HCT116 (cell line): ENCODE measurements around the gene SCN7A. TPM values are rescaled to one million over a fixed set of nuclear protein-coding genes. Genes with fewer than 3 reads are reported as not detected.

Experiments used
- ATAC-seq: fragments of 200-7000 bp; cut with Tn5 transposase; 2 replicates; pipeline ENCODE4 v1.9.1; 2020; ENCODE audit warnings: mild to moderate bottlenecking, moderate library complexity
- BruUV-seq: library from RNA; stranded (reverse); fragments of 400-500 nt; replicated peaks from 2 replicates; lab custom pipeline; 2021; lab: Mats Ljungman, UMichigan
- CTCF ChIA-PET: fragments of 300-600 bp; sonication (Branson Sonifier 250); formaldehyde crosslinking; loops from one replicate; lab custom pipeline; 2021; ENCODE audit warnings: antibody characterized with exemption; lab: Charles Lee
- POLR2A ChIA-PET: fragments of 300-600, 350-600 bp; sonication (Branson Sonifier 250); formaldehyde crosslinking; loops from one replicate; lab custom pipeline; 2021; ENCODE audit warnings: antibody characterized with exemption; lab: Charles Lee
- RAD21 ChIA-PET, 2 experiments: fragments of 300-600 bp; sonication (Branson Sonifier 250); formaldehyde crosslinking; loops; one replicate each; lab custom pipeline; 2023; ENCODE audit warnings: low total read pairs in 2 of 2; ENCODE audit not compliant: uncharacterized antibody in 2 of 2, unreplicated experiment in 2 of 2, low non-redundant PET in 1 of 2; lab: Charles Lee
- DNase-seq: peaks from one replicate; pipeline ENCODE4 v3.0.0-alpha.2; 2010; ENCODE audit warnings: low read depth, low spot score
- H2AFZ ChIP-seq: fragments of 200-600 bp; shearing (Covaris generic), sonication (generic); 2 replicates; pipeline ENCODE4 v1.6.1; 2017; ENCODE audit warnings: low read depth, mixed run types, mixed read lengths, antibody characterized with exemption, low read length; ENCODE audit not compliant: poor library complexity, severe bottlenecking
- H3K27ac ChIP-seq: 2 replicates; pipeline ENCODE4 v1.5.1; 2012; ENCODE audit warnings: low read depth, low read length
- H3K27me3 ChIP-seq: fragments of 200-600 bp; sonication (generic); 2 replicates; pipeline ENCODE4 v1.6.1; 2016; ENCODE audit warnings: mixed run types, low read length, mixed read lengths; ENCODE audit not compliant: insufficient read depth
- H3K36me3 ChIP-seq, 2 experiments: fragments of 200-500 bp in 1 of 2; fragments of 200-600 bp in 1 of 2; sonication (Bioruptor generic) in 1 of 2; sonication (generic) in 1 of 2; 2 replicates each; pipeline versions ENCODE4 v1.5.1 to v1.6.1; 2014 to 2016; ENCODE audit warnings: low read length in 2 of 2, inconsistent platforms in 1 of 2, mixed read lengths in 1 of 2, mixed run types in 1 of 2; ENCODE audit not compliant: insufficient read depth in 2 of 2, control insufficient read depth in 1 of 2
- H3K4me1 ChIP-seq, 2 experiments: fragments of 200-600 bp in 1 of 2; sonication (generic) in 1 of 2; 2 replicates each; pipeline versions ENCODE4 v1.5.1 to v1.6.1; 2012 to 2017; ENCODE audit warnings: low read length in 2 of 2, inconsistent platforms in 1 of 2, mild to moderate bottlenecking in 1 of 2, mixed read lengths in 1 of 2, mixed run types in 1 of 2, moderate library complexity in 1 of 2; ENCODE audit not compliant: insufficient read depth in 2 of 2, control insufficient read depth in 1 of 2
- H3K4me2 ChIP-seq: fragments of 200-600 bp; sonication (generic); 2 replicates; pipeline ENCODE4 v1.6.1; 2017; ENCODE audit warnings: mixed run types, low read length, mixed read lengths
- H3K4me3 ChIP-seq, 2 experiments: fragments of 200-600 bp in 1 of 2; sonication (generic) in 1 of 2; replicated peaks in 1 of 2; 2 replicates each; pipeline ENCODE4 v1.5.1; 2011 to 2016; ENCODE audit warnings: low read length in 2 of 2, control low read depth in 1 of 2, low read depth in 1 of 2, mild to moderate bottlenecking in 1 of 2, mixed read lengths in 1 of 2, mixed run types in 1 of 2
- H3K79me2 ChIP-seq: fragments of 200-600 bp; sonication (generic); 2 replicates; pipeline ENCODE4 v1.6.1; 2017; ENCODE audit warnings: mild to moderate bottlenecking, mixed run types, low read length, moderate library complexity, mixed read lengths; ENCODE audit not compliant: insufficient read depth
- H3K9ac ChIP-seq: fragments of 200-600 bp; sonication (generic); 2 replicates; pipeline ENCODE4 v1.6.1; 2016; ENCODE audit warnings: low read length, mixed read lengths
- H3K9me2 ChIP-seq: fragments of 200-600 bp; sonication (generic), shearing (Covaris generic); 2 replicates; pipeline ENCODE4 v1.6.1; 2017; ENCODE audit warnings: mixed run types, mild to moderate bottlenecking, moderate library complexity; ENCODE audit not compliant: insufficient read depth
- H3K9me3 ChIP-seq, 2 experiments: fragments of 200-500 bp in 1 of 2; fragments of 200-600 bp in 1 of 2; sonication (Bioruptor generic) in 1 of 2; sonication (generic) in 1 of 2; 2 replicates each; pipeline ENCODE4 v1.6.1; 2014 to 2017; ENCODE audit warnings: low read length in 2 of 2, mixed read lengths in 2 of 2, inconsistent platforms in 1 of 2, low read depth in 1 of 2, mild to moderate bottlenecking in 1 of 2, mixed run types in 1 of 2, moderate library complexity in 1 of 2; ENCODE audit not compliant: control insufficient read depth in 1 of 2, insufficient read depth in 1 of 2
- H4K20me1 ChIP-seq: fragments of 200-600 bp; sonication (generic), shearing (Covaris generic); 2 replicates; pipeline ENCODE4 v1.6.1; 2017; ENCODE audit warnings: mixed run types, mild to moderate bottlenecking, moderate library complexity; ENCODE audit not compliant: insufficient read depth
- ATF3 ChIP-seq: IDR thresholded peaks from 2 replicates; pipeline ENCODE4 v1.6.1; 2012
- CBX3 ChIP-seq: IDR thresholded peaks from 2 replicates; pipeline ENCODE4 v1.6.1; 2012; ENCODE audit warnings: low read depth
- CEBPB ChIP-seq: IDR thresholded peaks from 2 replicates; pipeline ENCODE4 v1.6.1; 2012; ENCODE audit warnings: low read depth
- CTCF ChIP-seq, 3 experiments: fragments of 200-600 bp in 1 of 3; sonication (generic) in 1 of 3; IDR thresholded peaks in 2 of 3; conservative IDR thresholded peaks in 1 of 3; 2 replicates each; pipeline ENCODE4 v1.5.1; 2012 to 2017; ENCODE audit warnings: low read depth in 2 of 3, low read length in 2 of 3, antibody characterized with exemption in 1 of 3, borderline replicate concordance in 1 of 3, control low read depth in 1 of 3, mild to moderate bottlenecking in 1 of 3, mixed read lengths in 1 of 3, mixed run types in 1 of 3, moderate library complexity in 1 of 3; ENCODE audit not compliant: insufficient read depth in 1 of 3
- EGR1 ChIP-seq: IDR thresholded peaks from 2 replicates; pipeline ENCODE4 v1.6.1; 2012; ENCODE audit warnings: low read depth
- ELF1 ChIP-seq: IDR thresholded peaks from 2 replicates; pipeline ENCODE4 v1.6.1; 2012; ENCODE audit warnings: low read depth, borderline replicate concordance
- EZH2phosphoT487 ChIP-seq: fragments of 200-600 bp; IDR thresholded peaks from 2 replicates; pipeline ENCODE4 v1.6.1; 2018; ENCODE audit warnings: antibody characterized with exemption, borderline replicate concordance
- FOSL1 ChIP-seq: IDR thresholded peaks from 2 replicates; pipeline ENCODE4 v1.6.1; 2012; ENCODE audit warnings: low read depth
- MAX ChIP-seq: IDR thresholded peaks from 2 replicates; pipeline ENCODE4 v1.6.1; 2012
- POLR2A ChIP-seq: IDR thresholded peaks from 2 replicates; pipeline ENCODE4 v1.7.0; 2011; ENCODE audit warnings: borderline replicate concordance; ENCODE audit not compliant: insufficient read depth, insufficient read length; ENCODE audit errors: extremely low read depth
- POLR2AphosphoS5 ChIP-seq: IDR thresholded peaks from 2 replicates; pipeline ENCODE4 v1.6.1; 2011; ENCODE audit warnings: mild to moderate bottlenecking, low read depth, low read length, moderate library complexity
- RAD21 ChIP-seq: IDR thresholded peaks from 2 replicates; pipeline ENCODE4 v1.6.1; 2012; ENCODE audit warnings: low read depth, mild to moderate bottlenecking
- REST ChIP-seq: IDR thresholded peaks from 2 replicates; pipeline ENCODE4 v1.6.1; 2012; ENCODE audit warnings: low read depth
- SIN3A ChIP-seq: IDR thresholded peaks from 2 replicates; pipeline ENCODE4 v1.6.1; 2012; ENCODE audit warnings: low read depth
- SP1 ChIP-seq: IDR thresholded peaks from 2 replicates; pipeline ENCODE4 v1.6.1; 2012; ENCODE audit warnings: low read depth
- SRF ChIP-seq: IDR thresholded peaks from 2 replicates; pipeline ENCODE4 v1.6.1; 2012; ENCODE audit warnings: low read depth
- TCF7L2 ChIP-seq: IDR thresholded peaks from 2 replicates; pipeline ENCODE4 v1.7.0; 2011; ENCODE audit warnings: borderline replicate concordance, inconsistent platforms; ENCODE audit not compliant: insufficient read depth, insufficient read length; ENCODE audit errors: extremely low read depth
- YY1 ChIP-seq: IDR thresholded peaks from 2 replicates; pipeline ENCODE4 v1.6.1; 2011; ENCODE audit warnings: low read length, low read depth, moderate library complexity, mild to moderate bottlenecking; ENCODE audit not compliant: insufficient replicate concordance; ENCODE audit errors: extremely low read depth
- ZBTB33 ChIP-seq: IDR thresholded peaks from 2 replicates; pipeline ENCODE4 v1.6.1; 2011; ENCODE audit warnings: mild to moderate bottlenecking, low read length, moderate library complexity; ENCODE audit not compliant: insufficient replicate concordance; ENCODE audit errors: extremely low read depth
- ZFX ChIP-seq: fragments of 450-650 bp; IDR thresholded peaks from 2 replicates; pipeline ENCODE4 v1.6.1; 2017
- intact Hi-C: fragments of 100-400 bp; cut with micrococcal nuclease; formaldehyde crosslinking; loops from 2 replicates; pipeline ENCODE4 v1.10.0; 2022
- total RNA-seq: library from RNA; stranded (reverse); gene quantifications from one replicate; pipeline ENCODE4 v1.2.1, GENCODE V29; 2021; ENCODE audit not compliant: unreplicated experiment

SCN7A gene
- total RNA-seq, 1 experiment from 2014 or later, result 0.07 TPM

GRCh38 chr2:166464187-166464586 lies 29.9 kb downstream of the SCN7A start:
- no peaks in the 10 kb centered on the region for H3K9me2 ChIP-seq
- RAD21 ChIA-PET, result no interaction called here
- H3K4me1 ChIP-seq, result no peaks in the 10 kb centered on the region
- no peak for DNase-seq
- no peak overlapping the region for H3K27ac ChIP-seq
- no peak for ATAC-seq
- no peaks in the 10 kb centered on the region for H3K79me2 ChIP-seq
- no TSS peak for BruUV-seq
- H3K9ac ChIP-seq, result no peak overlapping the region
- H3K4me3 ChIP-seq, result no peak overlapping the region
- no peaks in the 10 kb centered on the region for H3K27me3 ChIP-seq
- no peak overlapping the region for H3K4me2 ChIP-seq
- no peaks in the 10 kb centered on the region for H3K9me3 ChIP-seq
- intact Hi-C loops, result no loop called here
- H2AFZ ChIP-seq, result no peak overlapping the region
- no peaks in the 10 kb centered on the region for H3K36me3 ChIP-seq
- no peaks in the 10 kb centered on the region for H4K20me1 ChIP-seq
- POLR2A ChIA-PET, result no interaction called here
- no peak for TF ChIP-seq EGR1
- TF ChIP-seq ELF1, result no peak
- no peak for TF ChIP-seq REST
- no peak for TF ChIP-seq RAD21
- TF ChIP-seq YY1, result no peak
- TF ChIP-seq EZH2phosphoT487, result no peak
- no peak for TF ChIP-seq SRF
- TF ChIP-seq ZBTB33, result no peak
- TF ChIP-seq SIN3A, result no peak
- TF ChIP-seq SP1, result no peak
- no peak for TF ChIP-seq MAX
- TF ChIP-seq TCF7L2, result no peak
- no peak for TF ChIP-seq ZFX
- TF ChIP-seq CTCF (IDR thresholded peaks at IDR 0.05 in 2 of 3, conservative IDR thresholded peaks at IDR 0.05 in 1 of 3; ENCODE audit: borderline replicate concordance in 1 of 3, insufficient read depth in 1 of 3, low read depth in 2 of 3, low read length in 2 of 3), result no peak
- no peak for TF ChIP-seq POLR2AphosphoS5
- no peak for TF ChIP-seq FOSL1
- no peak for TF ChIP-seq POLR2A
- TF ChIP-seq ATF3, result no peak
- TF ChIP-seq CBX3, result no peak
- TF ChIP-seq CEBPB, result no peak
- CTCF ChIA-PET, result no interaction called here
